Measurements from ENCODE around the gene SCUBE1. TPM values are rescaled to one million over a fixed set of nuclear protein-coding genes. Genes with fewer than 3 reads are reported as not detected.

The SCUBE1 gene
- total and polyA plus RNA-seq, 2 of the 8 experiments (the other 6 are each of a cell fraction or from before 2014, with no cell fraction given), result 2.3 to 4.9 TPM

DNA sequence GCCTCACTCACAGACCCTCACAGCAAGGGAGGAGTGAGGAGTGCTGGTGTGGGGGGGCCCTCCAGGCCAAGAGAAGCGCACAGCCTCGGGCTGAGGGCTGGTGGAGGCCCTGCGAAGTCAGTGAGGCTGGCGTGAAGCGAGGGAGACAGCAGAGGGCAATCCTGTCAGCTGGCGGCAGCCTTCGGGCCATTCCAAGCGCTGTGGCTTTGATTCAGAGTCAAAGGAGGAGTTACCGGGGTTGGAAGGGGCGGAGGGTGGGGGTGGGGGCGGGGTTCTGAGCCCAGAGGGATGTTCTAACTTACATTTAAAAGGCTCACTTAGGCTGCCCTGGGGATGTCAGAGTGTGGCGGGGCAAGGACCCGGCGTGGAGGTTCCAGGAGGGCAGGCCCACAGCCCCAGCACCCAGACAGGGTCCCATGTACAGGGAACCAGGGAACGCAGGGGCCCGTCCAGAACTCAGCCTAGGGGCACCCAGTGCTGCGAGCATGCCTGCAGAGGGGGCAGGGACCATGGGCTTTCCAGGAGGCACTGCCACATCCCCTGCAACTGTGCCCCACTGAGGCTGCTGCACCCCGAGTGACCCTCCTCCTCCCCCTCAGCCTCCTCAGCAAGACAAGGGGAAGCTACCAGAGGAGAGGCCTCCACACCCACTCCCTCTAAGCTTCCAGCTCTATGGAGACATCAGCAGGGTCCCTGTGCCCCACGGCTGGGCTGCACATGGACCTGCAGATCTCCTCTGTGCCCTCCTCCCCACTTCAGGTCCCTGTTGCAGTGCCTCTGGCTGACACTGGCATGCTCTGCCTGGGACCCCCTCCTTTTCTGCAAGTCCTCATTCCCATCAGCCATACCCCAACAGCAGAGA, 116.6 kb downstream of the SCUBE1 start (continued):
- no peak for TF ChIP-seq PHF8 (conservative IDR thresholded peaks at IDR 0.05; ENCODE audit: low read depth, low read length)
- TF ChIP-seq RAD21 (IDR thresholded peaks at IDR 0.05 in 1 of 2, conservative IDR thresholded peaks at IDR 0.05 in 1 of 2; ENCODE audit: low read depth in 2 of 2, low read length in 2 of 2), result peak; percentile 13 to 39; a peak in 3 of 4 replicates
- TF ChIP-seq GABPA (IDR thresholded peaks at IDR 0.05; ENCODE audit: borderline replicate concordance, insufficient read depth, low read length), result 0 out of 2 replicates have a peak, but pooled peaks have one; percentile 22
